Measurements from ENCODE around the gene PCK1. TPM values are rescaled to one million over a fixed set of nuclear protein-coding genes. Genes with fewer than 3 reads are reported as not detected.

The PCK1 gene
- total RNA-seq, 1 donor from 2014 or later = 7.7 TPM

DNA sequence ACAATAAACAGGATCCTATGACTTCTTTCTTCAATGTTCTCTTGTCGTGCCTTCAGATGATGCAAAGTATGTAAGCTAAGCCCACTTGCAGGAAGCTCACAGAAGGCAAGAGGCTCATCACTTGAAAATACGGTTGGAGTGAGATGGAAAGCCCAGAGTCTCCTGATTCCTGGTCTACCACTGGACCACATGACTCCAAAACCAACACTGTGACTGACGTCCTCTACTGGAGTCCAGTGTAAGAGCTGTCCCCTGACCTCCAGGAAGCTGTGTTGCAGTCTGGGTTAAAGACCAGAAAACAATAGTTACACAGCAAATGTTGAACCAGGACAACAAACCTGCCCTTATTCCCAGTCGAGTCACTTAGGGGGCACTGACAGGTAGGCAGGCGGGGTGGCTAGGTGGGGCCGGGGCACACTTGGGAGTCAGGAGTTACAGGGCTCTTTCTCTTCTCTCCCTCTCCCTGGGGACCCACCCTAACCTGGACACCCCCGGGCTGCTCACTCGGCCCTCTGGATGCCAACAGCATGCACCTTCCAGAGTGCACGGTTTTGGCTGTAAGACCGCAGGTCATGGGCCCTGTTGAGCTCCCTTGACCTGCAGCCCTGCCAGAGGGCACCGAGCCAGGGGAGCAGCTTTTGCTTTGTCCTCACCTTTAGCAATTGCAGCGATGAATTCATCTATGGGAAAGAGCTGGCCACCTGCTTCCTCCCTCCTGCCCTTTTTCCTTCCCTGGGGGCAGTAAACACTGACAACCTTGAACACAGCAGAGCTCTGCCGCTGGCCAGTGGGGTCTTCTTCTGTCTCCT is 7.4 kb downstream of the PCK1 start:
- intact Hi-C loops (cut with DNase I) = no loop called here
- no peak for DNase-seq (ENCODE audit: low spot score in 2 of 2)

DNA sequence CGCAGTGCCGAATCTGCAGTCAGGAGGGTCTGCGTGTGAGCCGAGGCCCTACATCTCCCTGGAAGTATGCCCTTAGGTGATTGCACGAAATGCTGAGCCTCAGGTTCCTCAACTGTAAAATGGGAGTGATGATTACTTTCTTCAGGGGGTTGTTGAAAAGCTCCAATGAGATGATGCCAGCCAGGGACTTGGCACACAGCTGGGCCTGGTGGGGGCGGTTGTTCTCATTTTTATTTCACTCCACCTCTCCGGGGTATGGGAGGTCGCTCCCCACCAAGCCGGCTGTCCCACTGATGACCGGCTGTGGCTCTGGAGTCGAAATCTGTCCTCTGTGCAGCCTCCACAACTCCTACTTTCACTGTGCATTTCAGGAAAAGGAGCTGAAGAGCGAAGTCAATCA is 8.1 kb downstream of the PCK1 start:
- Histone ChIP-seq H3K27me3 (no peaks in the 10 kb centered on the region), H3K36me3 (no peaks in the 10 kb centered on the region), H3K27ac (no peak overlapping the region), H3K9me3 (no peaks in the 10 kb centered on the region), H3K4me3 (no peak overlapping the region), H3K4me1 (no peaks in the 10 kb centered on the region)
- intact Hi-C loops (cut with DNase I) = no loop called here
- DNase-seq (ENCODE audit: low spot score in 2 of 2) = no peak
- TF ChIP-seq, protein P1, sequence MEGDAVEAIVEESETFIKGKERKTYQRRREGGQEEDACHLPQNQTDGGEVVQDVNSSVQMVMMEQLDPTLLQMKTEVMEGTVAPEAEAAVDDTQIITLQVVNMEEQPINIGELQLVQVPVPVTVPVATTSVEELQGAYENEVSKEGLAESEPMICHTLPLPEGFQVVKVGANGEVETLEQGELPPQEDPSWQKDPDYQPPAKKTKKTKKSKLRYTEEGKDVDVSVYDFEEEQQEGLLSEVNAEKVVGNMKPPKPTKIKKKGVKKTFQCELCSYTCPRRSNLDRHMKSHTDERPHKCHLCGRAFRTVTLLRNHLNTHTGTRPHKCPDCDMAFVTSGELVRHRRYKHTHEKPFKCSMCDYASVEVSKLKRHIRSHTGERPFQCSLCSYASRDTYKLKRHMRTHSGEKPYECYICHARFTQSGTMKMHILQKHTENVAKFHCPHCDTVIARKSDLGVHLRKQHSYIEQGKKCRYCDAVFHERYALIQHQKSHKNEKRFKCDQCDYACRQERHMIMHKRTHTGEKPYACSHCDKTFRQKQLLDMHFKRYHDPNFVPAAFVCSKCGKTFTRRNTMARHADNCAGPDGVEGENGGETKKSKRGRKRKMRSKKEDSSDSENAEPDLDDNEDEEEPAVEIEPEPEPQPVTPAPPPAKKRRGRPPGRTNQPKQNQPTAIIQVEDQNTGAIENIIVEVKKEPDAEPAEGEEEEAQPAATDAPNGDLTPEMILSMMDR (IDR thresholded peaks at IDR 0.05) = no peak

More for the DNA sequence above, 7.4 kb downstream of the PCK1 start:
- Histone ChIP-seq H3K4me1 (no peaks in the 10 kb centered on the region), H3K27ac (no peak overlapping the region), H3K4me3 (no peak overlapping the region), H3K9me3 (no peaks in the 10 kb centered on the region), H3K27me3 (no peaks in the 10 kb centered on the region), H3K36me3 (no peaks in the 10 kb centered on the region)
- TF ChIP-seq, protein P1 (IDR thresholded peaks at IDR 0.05) = no peak

DNA sequence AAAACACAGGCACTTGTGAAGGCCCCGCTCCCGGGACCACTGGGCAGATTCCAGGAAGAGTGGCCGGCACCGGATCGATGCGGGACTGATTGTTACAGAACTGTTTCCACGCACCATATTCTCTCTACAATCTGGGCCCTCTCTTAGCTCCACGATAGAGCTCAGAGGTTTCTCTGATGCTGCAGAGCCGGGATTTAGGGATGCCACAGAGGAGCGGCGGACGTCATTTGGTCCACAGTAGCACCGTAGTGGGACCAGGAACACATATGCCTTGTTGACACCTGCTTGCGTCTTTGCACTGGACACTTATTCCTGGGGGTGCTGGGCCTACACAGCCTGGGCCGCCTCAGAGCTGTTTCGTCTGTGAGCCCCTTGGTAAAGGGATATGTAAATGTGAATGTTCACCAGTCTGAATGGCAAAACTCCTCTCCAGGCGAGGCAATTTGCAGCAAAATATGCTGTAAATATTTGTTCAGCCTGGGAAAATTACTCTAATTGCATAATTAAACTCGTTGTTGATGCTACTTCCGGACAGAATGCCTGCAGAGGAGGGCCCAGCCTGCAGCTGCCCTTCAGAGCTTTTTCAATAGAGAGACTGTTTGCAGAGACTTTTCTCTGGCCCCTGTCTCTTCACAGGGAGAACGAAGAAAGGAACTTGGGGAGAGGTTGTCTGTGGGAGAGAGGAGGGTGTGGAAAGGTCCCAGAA is 9.4 kb downstream of the PCK1 start:
- no peaks in the 10 kb centered on the region for H3K27me3 ChIP-seq
- no peak for DNase-seq (ENCODE audit: low spot score in 2 of 2)
- no peak overlapping the region for H3K4me3 ChIP-seq
- intact Hi-C loops (cut with DNase I) = no loop called here
- no peak overlapping the region for H3K27ac ChIP-seq
- H3K36me3 ChIP-seq = no peaks in the 10 kb centered on the region
- H3K4me1 ChIP-seq = no peaks in the 10 kb centered on the region
- TF ChIP-seq, protein P1 (IDR thresholded peaks at IDR 0.05) = no peak
- H3K9me3 ChIP-seq = no peaks in the 10 kb centered on the region

DNA sequence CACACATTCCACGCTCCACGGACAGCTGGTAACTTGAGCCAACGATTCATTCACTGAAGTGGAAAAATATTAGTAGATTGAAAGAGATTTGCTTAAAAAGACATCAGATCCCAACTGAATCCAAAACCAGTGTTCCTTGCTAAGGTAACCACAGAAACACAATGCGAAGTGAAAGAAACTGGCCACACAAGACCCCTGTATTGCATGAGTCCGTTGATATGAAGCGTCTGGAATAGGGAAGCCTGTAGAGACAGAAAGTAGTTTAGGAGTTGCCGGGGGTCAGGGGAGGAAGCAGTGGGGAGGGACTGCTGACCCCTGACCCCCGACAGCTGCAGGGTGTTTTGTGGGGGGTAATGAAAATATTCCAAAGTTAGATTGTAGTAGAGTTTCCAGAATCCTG is 10.0 kb downstream of the PCK1 start:
- DNase-seq (ENCODE audit: low spot score in 2 of 2) = no peak
- H3K9me3 ChIP-seq = no peaks in the 10 kb centered on the region
- H3K4me3 ChIP-seq = no peak overlapping the region
- intact Hi-C loops (cut with DNase I) = no loop called here
- no peaks in the 10 kb centered on the region for H3K4me1 ChIP-seq
- H3K27me3 ChIP-seq = no peaks in the 10 kb centered on the region
- no peaks in the 10 kb centered on the region for H3K36me3 ChIP-seq
- no peak overlapping the region for H3K27ac ChIP-seq
- TF ChIP-seq, protein P1 (IDR thresholded peaks at IDR 0.05) = no peak

DNA sequence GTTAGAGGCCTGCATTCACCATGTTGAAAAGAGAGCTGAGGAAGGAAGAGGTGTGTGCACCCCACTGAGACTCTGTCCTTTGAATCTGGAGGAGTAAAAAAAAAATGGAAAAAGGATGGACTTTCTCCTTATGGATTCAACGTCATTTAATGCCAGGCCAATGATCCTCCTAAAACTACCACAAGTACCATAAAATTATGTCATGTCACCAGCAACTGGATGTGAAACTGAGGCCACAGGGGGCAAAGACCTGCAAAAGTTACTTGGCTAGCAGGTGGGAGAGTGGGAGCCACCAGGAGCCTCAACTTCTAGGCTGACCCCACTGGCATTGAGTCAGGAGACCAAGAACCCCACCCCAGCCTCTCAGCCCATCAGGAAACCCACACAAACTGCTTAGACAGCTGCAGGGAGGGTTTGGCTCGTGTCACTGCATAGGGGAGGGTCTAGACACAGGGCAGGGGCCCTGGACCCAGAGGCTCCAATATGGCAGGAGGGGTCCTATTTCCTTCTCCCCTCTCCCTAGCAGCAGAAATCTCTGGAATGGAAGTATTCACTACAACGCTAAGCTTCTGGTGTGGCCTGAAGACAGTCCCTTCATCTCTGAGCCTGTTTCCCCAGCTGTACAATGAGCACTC is 11.0 kb downstream of the PCK1 start:
- Histone ChIP-seq H3K4me3 (no peak overlapping the region), H3K27ac (no peak overlapping the region), H3K36me3 (no peaks in the 10 kb centered on the region), H3K4me1 (no peaks in the 10 kb centered on the region), H3K27me3 (no peaks in the 10 kb centered on the region), H3K9me3 (no peaks in the 10 kb centered on the region)
- intact Hi-C loops (cut with DNase I) = no loop called here
- DNase-seq (ENCODE audit: low spot score in 2 of 2) = no peak
- TF ChIP-seq, protein P1 (IDR thresholded peaks at IDR 0.05) = no peak
